CD14-positive monocyte (primary cell): ENCODE results near the gene DUSP16. TPM values are rescaled to one million over a fixed set of nuclear protein-coding genes. Genes with fewer than 3 reads are reported as not detected.
A peak's percentile ranks its signal among the peaks of the same experiment; 100 is the strongest.
"Not testable (repeated sequence)": the region's sequence is repeated elsewhere in the genome, so short reads cannot be mapped to it uniquely, and the experiment has no call there.

Source experiments
- DNase-seq, 3 donors: peaks; one replicate each; pipeline ENCODE4 v3.0.0-alpha.2; 2011 to 2022
- H2AFZ ChIP-seq: 2 replicates; pipeline ENCODE4 v1.6.0; 2012; ENCODE audit warnings: mild to moderate bottlenecking, low read depth, low read length, inconsistent platforms; ENCODE audit not compliant: insufficient read depth, poor library complexity, severe bottlenecking
- H3K27ac ChIP-seq, 2 donors: 1 replicate in 1 of 2; 2 replicates in 1 of 2; pipeline ENCODE4 v1.5.1; 2012 to 2013; ENCODE audit warnings: low read length in 2 of 2, control low read depth in 1 of 2, inconsistent platforms in 1 of 2, low read depth in 1 of 2, mild to moderate bottlenecking in 1 of 2
- H3K27me3 ChIP-seq, 2 donors: one replicate each; pipeline versions ENCODE4 v1.6.0 to v1.6.1; 2011 to 2013; ENCODE audit warnings: low read length in 2 of 2; ENCODE audit not compliant: control insufficient read depth in 2 of 2, insufficient read depth in 2 of 2
- H3K36me3 ChIP-seq, 2 donors: replicated peaks in 1 of 2; 1 replicate in 1 of 2; 2 replicates in 1 of 2; pipeline versions ENCODE4 v1.5.1 to v1.6.1; 2012 to 2013; ENCODE audit warnings: low read length in 2 of 2, control low read depth in 1 of 2, inconsistent platforms in 1 of 2, mild to moderate bottlenecking in 1 of 2; ENCODE audit not compliant: insufficient read depth in 2 of 2, control insufficient read depth in 1 of 2
- H3K4me1 ChIP-seq, 2 donors: 1 replicate in 1 of 2; 2 replicates in 1 of 2; pipeline versions ENCODE4 v1.5.1 to v1.6.1; 2012 to 2013; ENCODE audit warnings: low read length in 2 of 2, control low read depth in 1 of 2, inconsistent platforms in 1 of 2, mild to moderate bottlenecking in 1 of 2, moderate library complexity in 1 of 2; ENCODE audit not compliant: insufficient read depth in 2 of 2, control insufficient read depth in 1 of 2
- H3K4me2 ChIP-seq: replicated peaks from 2 replicates; pipeline ENCODE3; 2012; ENCODE audit warnings: low read length, moderate library complexity, mild to moderate bottlenecking; ENCODE audit not compliant: poor library complexity, severe bottlenecking; ENCODE audit errors: extremely low read depth
- H3K4me3 ChIP-seq, 3 experiments: fragments of 200-600 bp in 1 of 3; sonication (generic) in 1 of 3; replicated peaks in 1 of 3; 1 replicate in 2 of 3; 2 replicates in 1 of 3; pipeline ENCODE4 v1.5.1; 2011 to 2013; ENCODE audit warnings: low read length in 3 of 3, mild to moderate bottlenecking in 3 of 3, control low read depth in 2 of 3, low read depth in 2 of 3, inconsistent platforms in 1 of 3, moderate library complexity in 1 of 3
- H3K79me2 ChIP-seq: 2 replicates; pipeline ENCODE4 v1.6.0; 2012; ENCODE audit warnings: mild to moderate bottlenecking, control low read depth, inconsistent platforms, low read length, moderate library complexity; ENCODE audit not compliant: insufficient read depth
- H3K9ac ChIP-seq: 2 replicates; pipeline ENCODE4 v1.6.0; 2017; ENCODE audit warnings: low read length, mild to moderate bottlenecking; ENCODE audit not compliant: insufficient read depth, poor library complexity, severe bottlenecking
- H3K9me3 ChIP-seq, 2 donors: replicated peaks in 1 of 2; 1 replicate in 1 of 2; 2 replicates in 1 of 2; pipeline versions ENCODE4 v1.5.1 to v1.6.1; 2012 to 2013; ENCODE audit warnings: low read length in 2 of 2, control low read depth in 1 of 2; ENCODE audit not compliant: control insufficient read depth in 1 of 2, insufficient read depth in 1 of 2
- H4K20me1 ChIP-seq: 2 replicates; pipeline ENCODE4 v1.6.0; 2012; ENCODE audit warnings: mild to moderate bottlenecking, low read length, control low read depth, moderate library complexity; ENCODE audit not compliant: insufficient read depth
- H3K27ac Mint-ChIP-seq, 7 donors: one replicate each; pipeline ENCODE4 v1.8.0; 2020; ENCODE audit warnings: mild to moderate bottlenecking in 7 of 7, mixed read lengths in 7 of 7, moderate library complexity in 6 of 7, inconsistent platforms in 2 of 7
- H3K27me3 Mint-ChIP-seq, 3 donors: one replicate each; pipeline ENCODE4 v1.8.0; 2021 to 2022; ENCODE audit warnings: low read depth in 3 of 3, mild to moderate bottlenecking in 3 of 3, mixed read lengths in 3 of 3, moderate library complexity in 3 of 3, inconsistent platforms in 1 of 3
- H3K36me3 Mint-ChIP-seq, 2 donors: one replicate each; pipeline ENCODE4 v1.8.0; 2020; ENCODE audit warnings: mixed read lengths in 2 of 2, inconsistent platforms in 1 of 2, mild to moderate bottlenecking in 1 of 2
- H3K4me1 Mint-ChIP-seq: one replicate; pipeline ENCODE4 v1.8.0; 2020; ENCODE audit warnings: mild to moderate bottlenecking, mixed read lengths
- H3K4me3 Mint-ChIP-seq, 2 donors: one replicate each; pipeline ENCODE4 v1.8.0; 2020; ENCODE audit warnings: mild to moderate bottlenecking in 2 of 2, mixed read lengths in 2 of 2, moderate library complexity in 1 of 2
- H3K9me3 Mint-ChIP-seq, 7 donors: one replicate each; pipeline ENCODE4 v1.8.0; 2020 to 2022; ENCODE audit warnings: mixed read lengths in 7 of 7, mild to moderate bottlenecking in 6 of 7, moderate library complexity in 6 of 7, inconsistent platforms in 2 of 7
- WGBS: methylation state at CpG from one replicate; pipeline ENCODE4 v1.1.5; 2013; ENCODE audit warnings: missing lambda C conversion rate; ENCODE audit not compliant: insufficient coverage; 5-methylcytosine and 5-hydroxymethylcytosine counted together
- intact Hi-C, 2 donors: fragments of 100-400 bp; cut with micrococcal nuclease; formaldehyde crosslinking; loops; one replicate each; pipeline versions ENCODE4 v1.15.0 to v1.15.1; 2023
- polyA plus RNA-seq, 3 donors: library from polyadenylated mRNA; depleted of rRNA in 1 of 3; unstranded in 2 of 3; stranded (reverse) in 1 of 3; fragments of 300-500 nt in 2 of 3; fragments of >200 nt in 1 of 3; fragmentation: Illumina TruSeq in 2 of 3; gene quantifications; 1 replicate in 2 of 3; 2 replicates in 1 of 3; pipeline ENCODE4 v1.2.3, GENCODE V29; 2012 to 2021
- TF ChIP-seq, protein P1 (sequence below): fragments of 200-600 bp; IDR thresholded peaks from one replicate; pipeline ENCODE4 v1.8.0; 2022; ENCODE audit warnings: antibody characterized with exemption, mild to moderate bottlenecking

Gene DUSP16
- polyA plus RNA-seq, 3 donors = 0.04 to 0.46 (median 0.27) TPM

DNA sequence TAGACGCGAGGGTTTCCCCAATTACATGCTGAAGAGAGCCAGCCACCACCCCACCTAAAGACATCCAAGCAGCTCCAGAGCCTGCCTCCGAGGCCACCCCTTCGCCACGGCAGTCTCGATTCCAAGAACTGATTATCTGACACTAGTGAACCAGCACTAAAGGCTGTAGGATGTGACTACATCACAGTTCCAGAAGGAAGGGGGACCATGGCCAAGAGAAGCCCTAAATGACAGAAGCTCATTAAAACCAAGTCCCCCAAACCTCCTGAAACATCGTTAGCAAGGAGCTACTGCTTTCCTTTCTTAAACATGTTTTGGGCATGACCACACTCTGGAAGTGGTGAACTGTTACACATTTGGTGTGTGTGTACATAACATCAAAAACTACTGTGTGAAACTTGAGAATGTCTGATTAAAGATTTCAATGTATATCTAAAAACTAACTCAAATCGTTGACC lies 88.2 kb downstream of the DUSP16 start:
- intact Hi-C loops = no loop called here

DNA sequence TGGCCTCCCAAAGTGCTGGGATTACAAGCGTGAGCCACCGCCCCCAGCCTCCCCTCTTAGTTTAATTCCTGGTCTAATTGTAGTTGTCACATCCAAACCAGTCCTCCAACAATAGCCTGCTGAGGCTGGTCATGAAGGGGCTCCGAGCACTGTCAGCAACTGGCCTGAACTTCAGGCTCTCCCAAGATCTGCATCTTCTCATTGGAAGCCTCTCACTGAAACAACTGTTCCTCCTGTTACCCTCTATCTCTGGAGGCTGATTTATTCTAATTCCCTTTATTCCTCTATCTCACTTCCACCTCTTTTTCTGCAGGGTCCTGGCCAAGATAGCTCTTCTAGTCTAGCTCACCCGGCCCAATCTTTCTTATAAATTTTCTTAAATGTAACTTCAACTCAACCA lies 89.4 kb downstream of the DUSP16 start:
- Mint-ChIP-seq H3K9me3 (peaks cover 0 to 3% (median 1%) of the 10 kb centered on the region in 7 donors), H3K27ac (peak overlapping the region in 1 of 7 donors; percentile 2), H3K36me3 (peaks cover 35 to 37% of the 10 kb centered on the region in 2 donors), H3K27me3 (peaks cover 0 to 8% (median 0%) of the 10 kb centered on the region in 3 donors), H3K4me3 (no peak overlapping the region), H3K4me1 (peaks cover 9% of the 10 kb centered on the region)
- H3K4me3 ChIP-seq = no peak overlapping the region
- WGBS = 100% methylated on average over 3 of the region's 4 CpGs
- H2AFZ ChIP-seq = no peak overlapping the region
- H3K9me3 ChIP-seq = no peaks in the 10 kb centered on the region
- H3K79me2 ChIP-seq = no peaks in the 10 kb centered on the region
- intact Hi-C loops = no loop called here
- H3K4me2 ChIP-seq = no peak overlapping the region
- H3K36me3 ChIP-seq = peaks cover 0 to 3% of the 10 kb centered on the region in 2 donors
- TF ChIP-seq, protein P1, sequence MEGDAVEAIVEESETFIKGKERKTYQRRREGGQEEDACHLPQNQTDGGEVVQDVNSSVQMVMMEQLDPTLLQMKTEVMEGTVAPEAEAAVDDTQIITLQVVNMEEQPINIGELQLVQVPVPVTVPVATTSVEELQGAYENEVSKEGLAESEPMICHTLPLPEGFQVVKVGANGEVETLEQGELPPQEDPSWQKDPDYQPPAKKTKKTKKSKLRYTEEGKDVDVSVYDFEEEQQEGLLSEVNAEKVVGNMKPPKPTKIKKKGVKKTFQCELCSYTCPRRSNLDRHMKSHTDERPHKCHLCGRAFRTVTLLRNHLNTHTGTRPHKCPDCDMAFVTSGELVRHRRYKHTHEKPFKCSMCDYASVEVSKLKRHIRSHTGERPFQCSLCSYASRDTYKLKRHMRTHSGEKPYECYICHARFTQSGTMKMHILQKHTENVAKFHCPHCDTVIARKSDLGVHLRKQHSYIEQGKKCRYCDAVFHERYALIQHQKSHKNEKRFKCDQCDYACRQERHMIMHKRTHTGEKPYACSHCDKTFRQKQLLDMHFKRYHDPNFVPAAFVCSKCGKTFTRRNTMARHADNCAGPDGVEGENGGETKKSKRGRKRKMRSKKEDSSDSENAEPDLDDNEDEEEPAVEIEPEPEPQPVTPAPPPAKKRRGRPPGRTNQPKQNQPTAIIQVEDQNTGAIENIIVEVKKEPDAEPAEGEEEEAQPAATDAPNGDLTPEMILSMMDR = no peak
- H3K4me1 ChIP-seq = peaks cover 2% of the 10 kb centered on the region in 2 donors
- H3K27ac ChIP-seq = no peak overlapping the region
- no peak for DNase-seq
- no peaks in the 10 kb centered on the region for H3K27me3 ChIP-seq
- H3K9ac ChIP-seq = no peak overlapping the region
- no peaks in the 10 kb centered on the region for H4K20me1 ChIP-seq

More for the DNA sequence above, 88.2 kb downstream of the DUSP16 start:
- no peaks in the 10 kb centered on the region for H3K79me2 ChIP-seq
- H3K27me3 ChIP-seq = no peaks in the 10 kb centered on the region
- no peak overlapping the region for H3K27ac ChIP-seq
- H3K9me3 ChIP-seq = no peaks in the 10 kb centered on the region
- H3K4me3 Mint-ChIP-seq = no peak overlapping the region
- no peaks in the 10 kb centered on the region for H4K20me1 ChIP-seq
- peaks cover 5% of the 10 kb centered on the region for H3K4me1 Mint-ChIP-seq
- no peak for DNase-seq
- H3K4me2 ChIP-seq = no peak overlapping the region
- peaks cover 27 to 30% of the 10 kb centered on the region in 2 donors for H3K36me3 Mint-ChIP-seq
- H3K36me3 ChIP-seq = peaks cover 0 to 3% of the 10 kb centered on the region in 2 donors
- H3K4me1 ChIP-seq = no peaks in the 10 kb centered on the region
- TF ChIP-seq, protein P1 = no peak
- peak overlapping the region in 6 of 7 donors; percentile 20 to 75 (median 58) for H3K27ac Mint-ChIP-seq
- no peak overlapping the region for H2AFZ ChIP-seq
- no peak overlapping the region for H3K4me3 ChIP-seq
- WGBS = 81% methylated on average over 6 of the region's 8 CpGs
- H3K27me3 Mint-ChIP-seq = peaks cover 0 to 5% (median 0%) of the 10 kb centered on the region in 3 donors
- H3K9me3 Mint-ChIP-seq = peaks cover 0 to 3% (median 1%) of the 10 kb centered on the region in 7 donors
- no peak overlapping the region for H3K9ac ChIP-seq

DNA sequence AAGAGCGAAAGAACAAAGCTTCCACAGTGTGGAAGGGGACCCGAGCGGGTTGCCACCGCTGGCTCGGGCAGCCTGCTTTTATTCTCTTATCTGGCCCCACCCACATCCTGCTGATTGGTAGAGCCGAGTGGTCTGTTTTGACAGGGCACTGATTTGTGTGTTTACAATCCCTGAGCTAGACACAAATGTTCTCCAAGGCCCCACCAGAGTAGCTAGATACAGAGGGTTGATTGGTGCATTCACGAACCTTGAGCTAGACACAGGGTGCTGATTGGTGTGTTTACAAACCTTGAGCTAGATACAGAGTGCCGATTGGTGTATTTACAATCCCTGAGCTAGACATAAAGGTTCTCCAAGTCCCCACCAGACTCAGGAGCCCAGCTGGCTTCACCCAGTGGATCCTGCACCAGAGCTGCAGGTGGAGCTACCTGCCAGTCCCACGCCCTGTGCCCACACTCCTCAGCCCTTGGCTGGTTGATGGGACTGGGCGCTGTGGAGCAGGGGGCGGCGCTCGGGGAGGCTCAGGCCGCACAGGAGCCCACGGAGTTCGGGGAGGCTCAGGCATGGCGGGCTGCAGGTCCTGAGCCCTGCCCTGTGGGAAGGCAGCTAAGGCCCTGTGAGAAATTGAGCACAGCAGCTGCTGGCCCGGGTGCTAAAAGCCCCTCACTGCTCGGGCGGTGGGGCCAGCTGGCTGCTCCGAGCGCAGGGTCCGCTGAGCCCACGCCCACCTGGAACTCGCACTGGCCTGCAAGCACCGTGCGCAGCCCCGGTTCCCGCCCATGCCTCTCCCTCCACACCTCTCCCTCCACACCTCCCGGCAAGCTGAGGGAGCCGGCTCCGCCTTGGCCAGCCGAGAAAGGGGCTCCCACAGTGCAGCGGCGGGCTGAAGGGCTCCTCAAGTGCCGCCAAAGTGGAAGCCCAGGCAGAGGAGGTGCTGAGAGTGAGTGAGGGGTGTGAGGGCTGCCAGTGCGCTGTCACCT lies 90.4 kb downstream of the DUSP16 start:
- intact Hi-C loops, H3K9me3 Mint-ChIP-seq, H3K36me3 ChIP-seq, H2AFZ ChIP-seq, H3K27me3 ChIP-seq, H3K27me3 Mint-ChIP-seq, DNase-seq, H3K9me3 ChIP-seq, H3K27ac ChIP-seq, H3K27ac Mint-ChIP-seq, H3K4me3 Mint-ChIP-seq, H3K4me2 ChIP-seq, H4K20me1 ChIP-seq, H3K79me2 ChIP-seq, H3K9ac ChIP-seq, H3K4me3 ChIP-seq: not testable (repeated sequence)
- H3K4me1 ChIP-seq = peaks cover 11 to 12% of the 10 kb centered on the region in 2 donors
- H3K4me1 Mint-ChIP-seq = peaks cover 19% of the 10 kb centered on the region
- 96% methylated on average over 15 of the region's 37 CpGs for whole genome bisulfite sequencing
- peaks cover 38 to 40% of the 10 kb centered on the region in 2 donors for H3K36me3 Mint-ChIP-seq
